Stimulated activated CD8-positive, alpha-beta memory T cell treated with anti-CD3 and anti-CD28 coated beads, Interleukin-2, amount 100 ng/mL, for 48 hours (primary cell): ENCODE measurements around the gene STX1A.
A peak's percentile ranks its signal among the peaks of the same experiment; 100 is the strongest.

Experiments
- DNase-seq, 2 donors: peaks; one replicate each; pipeline ENCODE4 v3.0.0-alpha.2; 2020; ENCODE audit warnings: low read depth in 2 of 2

Gene STX1A

GRCh38 chr7:73718905-73719805 is at the start of gene STX1A:
Gene STX1A (minus strand): TSS chr7:73719669. CDS start chr7:73719631, 38 bp downstream.
- peak; percentile 55 to 68 for DNase-seq

GRCh38 chr7:73768641-73769480 is 49.4 kb upstream of the STX1A start:
- DNase-seq, result no peak

GRCh38 chr7:73766556-73767229 is 47.2 kb upstream of the STX1A start:
- DNase-seq, result no peak

- no peak for DNase-seq
Observed at GRCh38 chr7:73762659-73762999, 43.2 kb upstream of the STX1A start.

GRCh38 chr7:73761854-73762658 is 42.6 kb upstream of the STX1A start:
- DNase-seq, result no peak

GRCh38 chr7:73758581-73759138 is 39.2 kb upstream of the STX1A start:
- no peak for DNase-seq

GRCh38 chr7:73749931-73750776 is 30.7 kb upstream of the STX1A start:
- no peak for DNase-seq

GRCh38 chr7:73746378-73746777 is 26.9 kb upstream of the STX1A start:
- DNase-seq, result no peak

GRCh38 chr7:73742753-73743641 is 23.5 kb upstream of the STX1A start:
- DNase-seq, result no peak

GRCh38 chr7:73742338-73742752 is 22.9 kb upstream of the STX1A start:
- no peak for DNase-seq

GRCh38 chr7:73741600-73741999 is 22.1 kb upstream of the STX1A start:
- DNase-seq, result no peak

GRCh38 chr7:73740771-73741170 is 21.3 kb upstream of the STX1A start:
- DNase-seq, result no peak

GRCh38 chr7:73740212-73740611 is 20.7 kb upstream of the STX1A start:
- no peak for DNase-seq

GRCh38 chr7:73739387-73739767 is 19.9 kb upstream of the STX1A start:
- no peak for DNase-seq

- DNase-seq, result peak; percentile 96 to 98
Observed at GRCh38 chr7:73738612-73739386, 19.3 kb upstream of the STX1A start, which contains the start of gene ABHD11. Gene ABHD11 (minus strand): TSS chr7:73738802. CDS start chr7:73738770, 32 bp downstream.

GRCh38 chr7:73738220-73738611 is 18.7 kb upstream of the STX1A start:
- DNase-seq, result peak; percentile 59 to 61

GRCh38 chr7:73737491-73738219 is 18.2 kb upstream of the STX1A start:
- no peak for DNase-seq
